ENCODE results near the gene SPSB4.

The SPSB4 gene

GRCh38 chr3:141081141-141081795, 30.1 kb downstream of the SPSB4 start:
- DNase-seq (ENCODE audit: low read depth), result no peak
- TF ChIP-seq, protein P1, sequence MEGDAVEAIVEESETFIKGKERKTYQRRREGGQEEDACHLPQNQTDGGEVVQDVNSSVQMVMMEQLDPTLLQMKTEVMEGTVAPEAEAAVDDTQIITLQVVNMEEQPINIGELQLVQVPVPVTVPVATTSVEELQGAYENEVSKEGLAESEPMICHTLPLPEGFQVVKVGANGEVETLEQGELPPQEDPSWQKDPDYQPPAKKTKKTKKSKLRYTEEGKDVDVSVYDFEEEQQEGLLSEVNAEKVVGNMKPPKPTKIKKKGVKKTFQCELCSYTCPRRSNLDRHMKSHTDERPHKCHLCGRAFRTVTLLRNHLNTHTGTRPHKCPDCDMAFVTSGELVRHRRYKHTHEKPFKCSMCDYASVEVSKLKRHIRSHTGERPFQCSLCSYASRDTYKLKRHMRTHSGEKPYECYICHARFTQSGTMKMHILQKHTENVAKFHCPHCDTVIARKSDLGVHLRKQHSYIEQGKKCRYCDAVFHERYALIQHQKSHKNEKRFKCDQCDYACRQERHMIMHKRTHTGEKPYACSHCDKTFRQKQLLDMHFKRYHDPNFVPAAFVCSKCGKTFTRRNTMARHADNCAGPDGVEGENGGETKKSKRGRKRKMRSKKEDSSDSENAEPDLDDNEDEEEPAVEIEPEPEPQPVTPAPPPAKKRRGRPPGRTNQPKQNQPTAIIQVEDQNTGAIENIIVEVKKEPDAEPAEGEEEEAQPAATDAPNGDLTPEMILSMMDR (IDR thresholded peaks at IDR 0.05; ENCODE audit: insufficient read depth, low read depth, low read length, missing control alignments), result no peak
- H3K4me3 ChIP-seq (ENCODE audit: low read length), result no peak overlapping the region

- TF ChIP-seq, protein P1 (IDR thresholded peaks at IDR 0.05; ENCODE audit: insufficient read depth, low read depth, low read length, missing control alignments), result no peak
- DNase-seq (ENCODE audit: low read depth), result no peak
- no peak overlapping the region for H3K4me3 ChIP-seq (ENCODE audit: low read length)
Measured at GRCh38 chr3:141082064-141082463, 30.9 kb downstream of the SPSB4 start.

GRCh38 chr3:141083226-141083625, 32.1 kb downstream of the SPSB4 start:
- no peak overlapping the region for H3K4me3 ChIP-seq (ENCODE audit: low read length)
- DNase-seq (ENCODE audit: low read depth), result no peak
- TF ChIP-seq, protein P1 (IDR thresholded peaks at IDR 0.05; ENCODE audit: insufficient read depth, low read depth, low read length, missing control alignments), result no peak

- TF ChIP-seq, protein P1 (IDR thresholded peaks at IDR 0.05; ENCODE audit: insufficient read depth, low read depth, low read length, missing control alignments), result no peak
- no peak overlapping the region for H3K4me3 ChIP-seq (ENCODE audit: low read length)
- no peak for DNase-seq (ENCODE audit: low read depth)
Measured at GRCh38 chr3:141083836-141084649, 32.9 kb downstream of the SPSB4 start.

DNA sequence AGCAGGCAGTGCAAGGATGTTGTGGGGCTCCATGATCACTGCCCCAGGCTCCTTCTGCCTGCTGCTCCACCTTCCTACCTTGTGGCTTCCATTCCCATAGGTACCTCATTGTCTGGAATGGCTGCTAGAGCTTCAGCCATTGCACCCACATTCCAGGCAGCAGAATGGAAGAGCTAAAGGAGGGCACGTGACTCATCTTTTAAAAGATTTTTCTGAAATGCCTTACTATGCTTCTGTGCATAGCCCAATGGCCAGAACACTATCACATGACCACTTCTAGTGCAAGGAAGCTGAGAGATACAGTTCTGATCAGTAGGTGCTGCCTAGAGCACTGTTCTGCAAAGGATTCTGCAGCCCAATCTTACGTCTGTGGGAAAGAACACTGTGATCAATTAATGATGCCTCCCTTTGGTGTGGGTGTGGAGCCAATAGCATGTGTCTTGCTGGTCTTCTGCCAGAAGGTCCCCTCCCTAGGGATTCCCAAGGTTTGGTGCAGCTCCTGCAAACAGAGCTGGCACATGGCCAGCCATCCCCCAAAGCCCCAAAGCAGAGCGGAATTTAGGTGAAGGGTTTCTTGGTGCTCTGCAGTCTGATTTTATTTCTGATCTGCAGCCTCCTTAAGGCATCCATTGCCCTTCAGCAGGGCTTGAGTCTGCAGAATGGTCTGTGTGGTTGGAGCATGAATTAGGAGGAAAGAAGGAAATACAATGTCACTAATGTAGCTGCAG, 34.4 kb downstream of the SPSB4 start:
- no peak overlapping the region for H3K4me3 ChIP-seq (ENCODE audit: low read length)
- TF ChIP-seq, protein P1 (IDR thresholded peaks at IDR 0.05; ENCODE audit: insufficient read depth, low read depth, low read length, missing control alignments), result no peak
- DNase-seq (ENCODE audit: low read depth), result no peak

- DNase-seq (ENCODE audit: low read depth), result no peak
- TF ChIP-seq, protein P1 (IDR thresholded peaks at IDR 0.05; ENCODE audit: insufficient read depth, low read depth, low read length, missing control alignments), result no peak
- no peak overlapping the region for H3K4me3 ChIP-seq (ENCODE audit: low read length)
Measured at GRCh38 chr3:141086188-141086587, 35.0 kb downstream of the SPSB4 start.
